IMR-90 (cell line): ENCODE results near the gene DCLRE1B. TPM values are rescaled to one million over a fixed set of nuclear protein-coding genes. Genes with fewer than 3 reads are reported as not detected.

ENCODE experiments used
- ATAC-seq: fragments of 200-7000 bp; cut with Tn5 transposase; 2 replicates; pipeline ENCODE4 v1.9.1; 2020; ENCODE audit warnings: low read depth, mild to moderate bottlenecking, moderate library complexity
- BruUV-seq: library from RNA; stranded (reverse); fragments of 400-500 nt; replicated peaks from 2 replicates; lab custom pipeline; 2021; lab: Mats Ljungman, UMichigan
- CTCF ChIA-PET: fragments of 300-600 bp; formaldehyde crosslinking; extraction: SDS; loops from one replicate; lab custom pipeline; 2021; ENCODE audit warnings: antibody characterized with exemption; lab: Yijun Ruan, JAX
- POLR2A ChIA-PET: fragments of 300-600 bp; sonication (Branson Sonifier 250); formaldehyde crosslinking; loops from one replicate; lab custom pipeline; 2022; ENCODE audit warnings: antibody characterized with exemption; ENCODE audit not compliant: unreplicated experiment; lab: Charles Lee
- DNase-seq: peaks from one replicate; pipeline ENCODE4 v3.0.0; 2013
- H2AFZ ChIP-seq: replicated peaks from 2 replicates; pipeline ENCODE3; 2013; ENCODE audit warnings: low read length, mild to moderate bottlenecking; ENCODE audit not compliant: poor library complexity
- H2AK5ac ChIP-seq: 2 replicates; pipeline ENCODE4 v1.6.1; 2013; ENCODE audit warnings: low read depth, low read length, inconsistent platforms
- H2AK9ac ChIP-seq: replicated peaks from 2 replicates; pipeline ENCODE3; 2013; ENCODE audit warnings: mild to moderate bottlenecking, low read depth, low read length, moderate library complexity; ENCODE audit not compliant: poor library complexity
- H2BK120ac ChIP-seq: 2 replicates; pipeline ENCODE4 v1.6.1; 2013; ENCODE audit warnings: low read depth, low read length, inconsistent platforms
- H2BK15ac ChIP-seq: 3 replicates; pipeline ENCODE4 v1.6.1; 2013; ENCODE audit warnings: low read depth, low read length, inconsistent platforms
- H2BK20ac ChIP-seq: 2 replicates; pipeline ENCODE4 v1.6.1; 2013; ENCODE audit warnings: low read depth, mild to moderate bottlenecking, inconsistent platforms, low read length, moderate library complexity
- H2BK5ac ChIP-seq: 2 replicates; pipeline ENCODE4 v1.6.1; 2013; ENCODE audit warnings: mild to moderate bottlenecking, low read depth, low read length, inconsistent platforms; ENCODE audit not compliant: poor library complexity, severe bottlenecking
- H3K14ac ChIP-seq: replicated peaks from 2 replicates; pipeline ENCODE4 v1.6.1; 2013; ENCODE audit warnings: low read depth, low read length, inconsistent platforms
- H3K18ac ChIP-seq: 2 replicates; pipeline ENCODE4 v1.6.1; 2013; ENCODE audit warnings: low read depth, low read length, control low read depth
- H3K23ac ChIP-seq: 2 replicates; pipeline ENCODE4 v1.6.1; 2013; ENCODE audit warnings: low read depth, low read length, inconsistent platforms
- H3K27ac ChIP-seq: 2 replicates; pipeline ENCODE4 v1.5.1; 2013; ENCODE audit warnings: mild to moderate bottlenecking, control low read depth, low read length; ENCODE audit not compliant: insufficient read depth
- H3K27me3 ChIP-seq: 2 replicates; pipeline ENCODE4 v1.6.1; 2013; ENCODE audit warnings: low read length; ENCODE audit not compliant: control insufficient read depth, insufficient read depth
- H3K36me3 ChIP-seq: 2 replicates; pipeline ENCODE4 v1.6.1; 2013; ENCODE audit warnings: low read length, mixed read lengths; ENCODE audit not compliant: control insufficient read depth, insufficient read depth
- H3K4ac ChIP-seq: 2 replicates; pipeline ENCODE4 v1.6.1; 2013; ENCODE audit warnings: low read depth, low read length, inconsistent platforms
- H3K4me1 ChIP-seq: 2 replicates; pipeline ENCODE4 v1.6.1; 2013; ENCODE audit warnings: low read length, mixed read lengths; ENCODE audit not compliant: control insufficient read depth, insufficient read depth
- H3K4me2 ChIP-seq: 2 replicates; pipeline ENCODE4 v1.6.1; 2013; ENCODE audit warnings: low read depth, mild to moderate bottlenecking, control low read depth, low read length, moderate library complexity
- H3K4me3 ChIP-seq: 2 replicates; pipeline ENCODE4 v1.5.1; 2013; ENCODE audit warnings: low read depth, mild to moderate bottlenecking, control low read depth, low read length, moderate library complexity; ENCODE audit not compliant: insufficient read depth
- H3K56ac ChIP-seq: 2 replicates; pipeline ENCODE4 v1.6.1; 2013; ENCODE audit warnings: low read length, inconsistent platforms; ENCODE audit not compliant: insufficient read depth; ENCODE audit errors: extremely low read depth
- H3K79me1 ChIP-seq, 2 experiments: 2 replicates each; pipeline ENCODE4 v1.6.1; 2013; ENCODE audit warnings: low read length in 2 of 2, inconsistent platforms in 1 of 2, low read depth in 1 of 2
- H3K9ac ChIP-seq: 2 replicates; pipeline ENCODE4 v1.6.1; 2013; ENCODE audit warnings: low read depth, low read length, control low read depth
- H3K9me1 ChIP-seq: 2 replicates; pipeline ENCODE4 v1.6.1; 2013; ENCODE audit warnings: low read length, inconsistent platforms; ENCODE audit not compliant: insufficient read depth
- H3K9me3 ChIP-seq: 2 replicates; pipeline ENCODE4 v1.6.1; 2013; ENCODE audit warnings: low read length; ENCODE audit not compliant: control insufficient read depth, insufficient read depth
- H4K20me1 ChIP-seq: 2 replicates; pipeline ENCODE4 v1.6.1; 2013; ENCODE audit warnings: low read length, inconsistent platforms; ENCODE audit not compliant: insufficient read depth
- H4K5ac ChIP-seq: 2 replicates; pipeline ENCODE4 v1.6.1; 2013; ENCODE audit warnings: mild to moderate bottlenecking, low read depth, low read length, control low read depth
- H4K8ac ChIP-seq, 2 experiments: 2 replicates each; pipeline ENCODE4 v1.6.1; 2013; ENCODE audit warnings: low read depth in 2 of 2, low read length in 2 of 2, control low read depth in 1 of 2, inconsistent platforms in 1 of 2
- H4K91ac ChIP-seq: 2 replicates; pipeline ENCODE4 v1.6.1; 2013; ENCODE audit warnings: low read depth, low read length, inconsistent platforms; ENCODE audit not compliant: insufficient read depth
- FOS ChIP-seq: fragments of 150-350 bp; IDR thresholded peaks from 2 replicates; pipeline ENCODE4 v1.6.1; 2016; ENCODE audit warnings: low read depth, low read length
- MAFK ChIP-seq: IDR thresholded peaks from 2 replicates; pipeline ENCODE4 v1.6.1; 2012; ENCODE audit warnings: low read depth, low read length, improper control_type of control experiment
- MAZ ChIP-seq: IDR thresholded peaks from 2 replicates; pipeline ENCODE4 v1.6.1; 2012; ENCODE audit warnings: low read depth, mild to moderate bottlenecking, low read length, improper control_type of control experiment, moderate library complexity, borderline replicate concordance
- MXI1 ChIP-seq: IDR thresholded peaks from 2 replicates; pipeline ENCODE4 v1.6.1; 2012; ENCODE audit warnings: low read depth, mild to moderate bottlenecking, low read length, moderate library complexity, borderline replicate concordance
- RCOR1 ChIP-seq: IDR thresholded peaks from 2 replicates; pipeline ENCODE4 v1.6.1; 2012; ENCODE audit warnings: mild to moderate bottlenecking, low read length, improper control_type of control experiment; ENCODE audit not compliant: insufficient replicate concordance
- SMC3 ChIP-seq: fragments of 150-350 bp; IDR thresholded peaks from 2 replicates; pipeline ENCODE4 v1.6.1; 2016; ENCODE audit warnings: low read depth, mild to moderate bottlenecking, antibody characterized with exemption, low read length, moderate library complexity
- WGBS, 2 experiments: methylation state at CpG; one replicate each; pipeline versions ENCODE4 v1.1.5 to v1.1.7; 2013; ENCODE audit warnings: missing lambda C conversion rate in 2 of 2; ENCODE audit not compliant: insufficient read length in 1 of 2; ENCODE audit errors: extremely low coverage in 2 of 2; 5-methylcytosine and 5-hydroxymethylcytosine counted together
- dilution Hi-C: fragments of 300-500 bp; cut with HindIII; formaldehyde crosslinking; loops from one replicate; pipeline ENCODE4 v1.14.3; 2018; ENCODE audit warnings: low sequenced_read_pairs; ENCODE audit not compliant: unreplicated experiment
- in situ Hi-C: fragments of 300-500 bp; cut with MboI; formaldehyde crosslinking; loops from 3 replicates; pipeline ENCODE4 v1.14.3; 2019; ENCODE audit warnings: low sequenced_read_pairs, inconsistent platforms, mixed read lengths
- intact Hi-C: fragments of 100-400 bp; cut with micrococcal nuclease; formaldehyde crosslinking; loops from 2 replicates; pipeline ENCODE4 v1.10.0; 2022
- polyA plus RNA-seq, 3 experiments: library from polyadenylated mRNA; depleted of rRNA; stranded (reverse); fragments of >200 nt; gene quantifications; 2 replicates each; pipeline ENCODE4 v1.2.3, GENCODE V29; 2012; ENCODE audit warnings: low replicate concordance in 1 of 3
- total RNA-seq: library from RNA; depleted of rRNA; stranded (reverse); fragments of >200 nt; gene quantifications from 2 replicates; pipeline ENCODE4 v1.2.3, GENCODE V29; 2012
- TF ChIP-seq, protein P1 (sequence below): fragments of 150-350 bp; IDR thresholded peaks from 2 replicates; pipeline ENCODE4 v1.6.1; 2017; ENCODE audit warnings: mild to moderate bottlenecking, antibody characterized with exemption, low read length, low read depth

Gene DCLRE1B
- total and polyA plus RNA-seq, 2 of the 4 experiments (the other 2 are of a cell fraction): 4.9 to 6.1 TPM

DNA sequence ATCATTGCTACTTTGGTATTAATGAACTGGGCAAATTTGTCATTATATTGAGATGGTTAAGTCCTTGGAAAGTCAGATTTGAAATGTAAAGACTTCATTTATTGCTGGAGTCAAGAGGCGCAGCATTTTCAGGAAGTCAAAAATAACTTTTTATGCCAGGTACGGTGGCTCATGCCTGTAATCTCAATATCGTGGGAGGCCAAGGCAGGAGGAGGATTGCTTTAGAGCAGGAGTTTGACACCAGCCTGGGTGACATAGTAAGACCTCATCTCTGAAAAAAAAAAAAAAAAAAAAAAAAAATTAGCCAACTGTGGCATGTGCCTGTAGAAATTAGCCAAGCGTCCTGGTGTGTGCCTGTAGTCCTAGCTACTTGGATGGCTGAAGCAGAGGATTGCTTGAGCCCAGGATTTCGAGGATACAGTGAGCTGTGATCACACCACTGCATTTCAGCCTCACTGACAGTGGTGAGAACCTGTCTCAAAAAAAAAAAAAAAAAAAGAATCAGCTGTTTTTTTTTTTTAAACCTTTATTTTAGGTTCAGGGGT, 29.5 kb downstream of the DCLRE1B start:
- H2AK5ac ChIP-seq: no peak overlapping the region
- H4K91ac ChIP-seq: no peak overlapping the region
- H2AK9ac ChIP-seq: no peak overlapping the region
- H3K9me3 ChIP-seq: no peaks in the 10 kb centered on the region
- H3K4me3 ChIP-seq: no peak overlapping the region
- H3K18ac ChIP-seq: no peak overlapping the region
- ATAC-seq (no peak), DNase-seq (no peak)
- no peak overlapping the region for H2BK20ac ChIP-seq
- TF ChIP-seq FOS (no peak), RCOR1 (no peak), SMC3 (no peak), MAFK (no peak), MAZ (no peak), MXI1 (no peak)
- TF ChIP-seq, protein P1, sequence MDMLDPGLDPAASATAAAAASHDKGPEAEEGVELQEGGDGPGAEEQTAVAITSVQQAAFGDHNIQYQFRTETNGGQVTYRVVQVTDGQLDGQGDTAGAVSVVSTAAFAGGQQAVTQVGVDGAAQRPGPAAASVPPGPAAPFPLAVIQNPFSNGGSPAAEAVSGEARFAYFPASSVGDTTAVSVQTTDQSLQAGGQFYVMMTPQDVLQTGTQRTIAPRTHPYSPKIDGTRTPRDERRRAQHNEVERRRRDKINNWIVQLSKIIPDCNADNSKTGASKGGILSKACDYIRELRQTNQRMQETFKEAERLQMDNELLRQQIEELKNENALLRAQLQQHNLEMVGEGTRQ: no peak
- H3K9me1 ChIP-seq: peaks cover 11% of the 10 kb centered on the region
- BruUV-seq: no TSS peak
- POLR2A ChIA-PET: interaction anchor here (0.6 kb wide), 3 partner anchors 11 to 637 kb away, joined by 3 to 5 read pairs (median 4); no protein-coding TSS in a partner anchor
- no peaks in the 10 kb centered on the region for H3K27me3 ChIP-seq
- H2AFZ ChIP-seq: no peak overlapping the region
- dilution Hi-C loops: no loop called here
- no peak overlapping the region for H3K4ac ChIP-seq
- H3K36me3 ChIP-seq: no peaks in the 10 kb centered on the region
- H2BK120ac ChIP-seq: no peak overlapping the region
- no peak overlapping the region for H3K4me2 ChIP-seq
- no peak overlapping the region for H4K5ac ChIP-seq
- in situ Hi-C loops: no loop called here
- H3K9ac ChIP-seq: no peak overlapping the region
- no CpG with 5 or more reads among the region's 5 CpGs for WGBS, 2 experiments
- intact Hi-C loops: loop anchor here (10.0 kb wide), 1 partner anchor 790 kb away; no protein-coding TSS in a partner anchor
- peaks cover 2% of the 10 kb centered on the region; the same call in 1 of the 2 replicates for H3K4me1 ChIP-seq
- H3K79me1 ChIP-seq: peaks cover 8 to 56% of the 10 kb centered on the region in 2 experiments; a peak in 3 of 4 replicates
- no peak overlapping the region for H2BK5ac ChIP-seq
- no peak overlapping the region for H3K23ac ChIP-seq
- H3K27ac ChIP-seq: no peak overlapping the region
- CTCF ChIA-PET: interaction anchor here (1.3 kb wide), 1 partner anchor 23 kb away, joined by 4 read pairs; no protein-coding TSS in a partner anchor
- no peak overlapping the region for H4K8ac ChIP-seq
- H3K56ac ChIP-seq: no peak overlapping the region
- no peak overlapping the region for H2BK15ac ChIP-seq
- peaks cover 72% of the 10 kb centered on the region for H4K20me1 ChIP-seq
- no peak overlapping the region for H3K14ac ChIP-seq
